GM21619 (cell line): Measurements from ENCODE around the gene IL27RA.
A peak's percentile ranks its signal among the peaks of the same experiment; 100 is the strongest.

Experiments
- ATAC-seq: cut with Tn5 transposase; IDR thresholded peaks from one replicate; pipeline ENCODE4 v1.9.1; 2021; ENCODE audit not compliant: unreplicated experiment

Gene IL27RA

GRCh38 chr19:14031719-14032480 lies at the start of gene IL27RA:
Gene IL27RA, plus strand, starts transcription at chr19:14031762. Its CDS starts 111 bp downstream, at chr19:14031873.
- no peak for ATAC-seq

- ATAC-seq, result no peak
Observed at GRCh38 chr19:13981988-13982501, 49.5 kb upstream of the IL27RA start.

- ATAC-seq, result no peak
Observed at GRCh38 chr19:13982773-13983172, 48.8 kb upstream of the IL27RA start.

GRCh38 chr19:13983213-13983889 lies 48.2 kb upstream of the IL27RA start:
- no peak for ATAC-seq

- no peak for ATAC-seq
Observed at GRCh38 chr19:13984186-13984585, 47.4 kb upstream of the IL27RA start.

GRCh38 chr19:13984875-13985741 lies 46.5 kb upstream of the IL27RA start:
- no peak for ATAC-seq

GRCh38 chr19:13985771-13986347 lies 45.7 kb upstream of the IL27RA start:
- peak; percentile 16 for ATAC-seq

GRCh38 chr19:13986348-13986904 lies 45.1 kb upstream of the IL27RA start:
- ATAC-seq, result peak; percentile 75

- no peak for ATAC-seq
Observed at GRCh38 chr19:13987101-13987890, 44.3 kb upstream of the IL27RA start.

GRCh38 chr19:13989487-13989886 lies 42.1 kb upstream of the IL27RA start:
- ATAC-seq, result no peak

- no peak for ATAC-seq
Observed at GRCh38 chr19:13990085-13990484, 41.5 kb upstream of the IL27RA start.

GRCh38 chr19:13992025-13992424 lies 39.5 kb upstream of the IL27RA start:
- ATAC-seq, result no peak

- ATAC-seq, result no peak
Observed at GRCh38 chr19:13993590-13994300, 37.8 kb upstream of the IL27RA start.

- ATAC-seq, result no peak
Observed at GRCh38 chr19:13995017-13995728, 36.4 kb upstream of the IL27RA start.

- no peak for ATAC-seq
Observed at GRCh38 chr19:13995878-13996765, 35.4 kb upstream of the IL27RA start.

- ATAC-seq, result no peak
Observed at GRCh38 chr19:13996928-13997630, 34.5 kb upstream of the IL27RA start.

GRCh38 chr19:13997631-13997962 lies 34.0 kb upstream of the IL27RA start:
- ATAC-seq, result no peak
